ENCODE measurements around the gene CEP63. TPM values are rescaled to one million over a fixed set of nuclear protein-coding genes. Genes with fewer than 3 reads are reported as not detected.

Gene CEP63
- polyA plus RNA-seq, 1 donor from 2014 or later, result 23.9 TPM

GRCh38 chr3:134622806-134623365 is 137.0 kb downstream of the CEP63 start:
- Mint-ChIP-seq H3K4me1 (no peaks in the 10 kb centered on the region), H3K9me3 (peaks cover 0 to 5% (median 0%) of the 10 kb centered on the region in 3 donors), H3K27me3 (no peaks in the 10 kb centered on the region), H3K36me3 (no peaks in the 10 kb centered on the region), H3K4me3 (no peak overlapping the region), H3K27ac (no peak overlapping the region)

- Mint-ChIP-seq H3K9me3 (peaks cover 0 to 7% (median 2%) of the 10 kb centered on the region in 3 donors), H3K27me3 (no peaks in the 10 kb centered on the region), H3K4me3 (no peak overlapping the region), H3K36me3 (no peaks in the 10 kb centered on the region), H3K4me1 (no peaks in the 10 kb centered on the region), H3K27ac (no peak overlapping the region)
Observed at GRCh38 chr3:134623615-134624245, 137.9 kb downstream of the CEP63 start.

Other genes with a start within 250 kb of the CEP63 start
- gene RYK, start 235.2 kb upstream of the CEP63 start, polyA plus RNA-seq, result 3.8 TPM
- gene AMOTL2, start 111.6 kb upstream of the CEP63 start, polyA plus RNA-seq, result not detected
- 70.0 TPM for gene ANAPC13, start 72 bp upstream of the CEP63 start, polyA plus RNA-seq
- gene KY, start 165.0 kb downstream of the CEP63 start, polyA plus RNA-seq, result not detected